HG03521 (cell line): ENCODE results near the gene FIGN.

Experiments used
- ATAC-seq: cut with Tn5 transposase; IDR thresholded peaks from one replicate; pipeline ENCODE4 v1.9.1; 2021; ENCODE audit warnings: mild to moderate bottlenecking, moderate library complexity; ENCODE audit not compliant: unreplicated experiment

FIGN gene

DNA sequence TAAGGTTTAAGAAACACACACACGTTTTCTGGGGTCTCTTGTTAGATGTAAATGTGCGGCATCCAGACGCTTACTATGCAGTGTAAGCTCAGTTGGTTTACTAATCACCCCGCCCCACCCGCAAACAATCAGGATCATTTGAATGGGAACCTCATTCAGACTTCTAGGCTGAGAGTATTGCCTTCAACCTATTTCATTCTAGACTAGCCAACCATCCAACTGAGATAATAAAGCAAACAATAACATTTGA, 1.3 kb upstream of the FIGN start:
- no peak for ATAC-seq

DNA sequence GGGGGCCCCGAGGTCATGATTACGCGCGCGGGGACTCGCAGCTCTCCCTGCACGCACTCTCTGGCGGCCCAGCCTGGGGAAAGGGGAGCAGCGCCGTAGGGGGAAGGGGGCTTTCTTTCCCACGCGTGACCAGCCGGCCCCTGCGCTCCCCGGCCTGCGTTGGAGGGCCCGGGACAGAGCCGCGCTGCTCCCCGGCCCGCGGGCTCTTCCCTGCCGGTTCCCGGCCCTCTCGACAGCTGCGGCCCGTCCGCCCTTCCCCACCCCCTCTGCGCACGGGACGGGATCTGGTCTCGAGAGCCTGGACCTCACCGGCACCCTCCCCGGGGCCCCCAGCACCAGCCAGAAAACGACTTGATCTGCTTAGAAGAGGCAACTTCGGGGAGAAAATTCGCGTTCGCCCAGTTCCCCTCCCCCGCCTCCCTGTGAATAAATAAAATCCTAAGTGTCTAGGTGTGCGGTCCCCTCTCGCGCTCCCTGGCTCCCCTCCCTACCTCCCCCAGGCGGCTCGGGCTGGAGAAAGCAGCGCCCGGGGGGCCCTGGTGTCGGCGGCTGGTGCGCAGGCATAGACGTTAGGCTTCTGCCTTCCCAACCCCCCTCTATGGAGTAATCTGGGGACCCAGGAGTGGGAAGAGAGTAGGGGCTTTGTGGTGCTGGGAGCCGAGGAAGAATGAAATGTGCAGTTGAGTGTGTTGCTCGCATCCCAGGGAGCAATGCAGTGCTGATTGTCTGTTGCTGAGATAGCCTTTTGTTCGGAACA, 803 bp upstream of the FIGN start:
- ATAC-seq: no peak

DNA sequence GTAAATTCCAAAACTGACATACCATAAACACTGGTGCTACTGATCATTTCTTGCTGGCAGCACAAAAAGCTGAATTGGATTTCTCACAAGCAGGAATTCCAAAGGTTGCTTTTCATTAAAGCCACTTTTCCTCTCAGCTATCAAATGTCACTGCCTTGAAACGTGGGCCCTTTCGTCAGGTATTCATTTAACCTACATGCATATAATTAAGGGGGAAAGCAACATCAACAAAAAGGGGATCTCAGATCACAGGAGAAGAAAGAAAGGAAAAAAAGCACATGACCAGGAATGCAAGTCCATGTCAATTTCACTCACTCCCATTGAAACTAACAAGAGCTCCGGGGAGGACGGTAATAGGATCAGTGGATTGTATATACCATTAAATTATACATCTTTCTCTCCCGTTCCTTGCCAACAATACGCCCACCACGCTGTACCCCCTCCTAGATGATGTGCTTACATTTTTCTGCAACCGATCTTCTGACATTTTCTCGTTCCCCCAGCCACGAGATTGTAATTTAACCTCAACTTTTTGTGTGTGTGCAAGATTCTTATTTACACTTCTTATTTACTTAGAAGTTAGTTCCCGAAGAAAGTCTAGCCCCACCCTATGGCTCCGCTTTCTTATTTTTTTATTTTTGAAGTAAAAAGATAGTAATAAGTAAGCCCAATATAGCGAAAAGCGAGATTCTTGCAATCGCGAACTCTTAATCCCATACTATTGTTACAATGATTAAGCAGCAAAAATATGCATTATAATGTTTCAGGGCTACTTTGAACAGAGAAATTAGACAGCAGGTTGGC, 725 bp downstream of the FIGN start:
- no peak for ATAC-seq

DNA sequence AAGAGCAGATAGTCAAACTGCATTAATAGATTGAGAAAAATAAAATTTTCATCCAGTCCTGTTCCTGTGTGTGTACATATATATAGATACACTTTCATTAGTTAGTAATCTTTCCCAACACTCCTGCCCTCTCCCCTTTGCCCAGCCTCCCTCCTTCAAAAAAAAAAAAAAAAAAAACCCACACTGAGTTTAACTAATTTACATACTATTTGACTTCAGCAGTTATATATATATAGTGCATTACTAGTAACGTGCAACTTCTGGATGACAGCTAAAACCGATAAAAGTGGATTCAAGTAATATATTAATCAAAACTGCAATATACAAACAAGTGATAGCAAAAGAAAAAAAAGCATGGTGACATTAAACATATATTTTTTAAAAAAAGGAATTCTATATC, 1.4 kb downstream of the FIGN start:
- no peak for ATAC-seq

DNA sequence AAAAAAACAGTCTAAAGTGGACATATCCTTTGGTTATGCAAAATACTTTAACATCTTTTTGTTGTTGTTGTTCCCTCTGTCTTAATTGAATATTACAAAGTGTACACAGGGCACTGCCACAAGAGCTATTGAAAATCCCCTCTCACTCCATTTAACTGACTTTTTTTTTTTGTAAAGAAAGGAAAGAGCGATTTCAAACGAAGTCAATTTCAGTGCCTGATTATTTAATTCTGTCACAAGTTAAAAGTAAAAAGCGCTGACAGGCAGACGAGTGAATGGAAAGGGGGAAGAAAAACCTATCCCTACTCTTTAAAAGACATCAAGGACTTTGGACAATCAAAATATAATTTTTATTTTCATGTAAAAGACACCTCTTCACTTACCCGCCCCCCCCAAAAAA, 1.9 kb downstream of the FIGN start:
- ATAC-seq: no peak

DNA sequence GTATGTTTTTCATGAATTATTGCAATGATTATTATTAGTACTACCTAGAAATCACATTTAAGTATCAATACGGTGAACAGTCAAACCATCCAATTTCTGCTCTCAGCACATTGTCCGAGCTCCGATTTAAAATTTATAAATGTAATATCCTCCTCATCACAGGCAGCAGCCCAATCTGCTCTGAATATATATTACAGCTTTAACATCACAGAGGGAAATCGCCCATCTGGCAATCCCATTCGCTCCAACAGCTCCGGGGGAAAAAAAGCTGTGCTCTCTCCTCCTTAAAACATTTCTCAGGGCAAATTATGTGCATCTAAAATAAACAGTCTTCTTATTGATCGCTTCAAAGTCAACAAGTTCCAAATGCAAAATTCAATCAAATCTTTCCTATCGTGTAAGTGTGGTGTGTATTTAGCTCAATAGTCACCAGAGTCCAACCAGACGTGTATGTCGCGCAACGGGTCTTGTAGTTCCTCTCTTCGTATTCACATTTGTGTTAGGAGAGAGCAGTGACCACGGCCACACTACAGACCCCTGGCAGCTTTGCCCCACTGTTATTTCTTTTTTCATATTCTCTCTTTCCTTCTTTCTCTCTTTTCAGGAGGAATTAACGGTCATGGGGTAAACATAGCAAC, 2.4 kb downstream of the FIGN start:
- no peak for ATAC-seq

DNA sequence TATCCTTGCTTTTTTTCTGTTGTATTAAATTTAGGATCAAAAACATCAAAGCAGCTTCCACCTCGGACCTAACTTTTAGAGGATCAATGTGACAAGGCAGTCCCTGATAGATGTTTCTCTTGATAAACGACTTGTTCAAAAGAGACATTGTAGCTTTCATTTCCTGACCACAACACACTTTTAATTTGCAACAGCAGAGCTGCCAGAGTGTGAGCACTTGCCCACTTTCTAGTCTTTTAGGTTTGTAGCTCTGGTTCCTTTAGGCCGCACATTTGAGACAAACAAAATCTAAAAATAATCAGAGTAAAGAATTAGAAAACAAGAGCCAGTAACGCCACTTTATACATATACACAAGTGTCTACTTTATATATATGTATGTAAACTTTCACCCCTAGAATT, 3.1 kb downstream of the FIGN start:
- no peak for ATAC-seq

DNA sequence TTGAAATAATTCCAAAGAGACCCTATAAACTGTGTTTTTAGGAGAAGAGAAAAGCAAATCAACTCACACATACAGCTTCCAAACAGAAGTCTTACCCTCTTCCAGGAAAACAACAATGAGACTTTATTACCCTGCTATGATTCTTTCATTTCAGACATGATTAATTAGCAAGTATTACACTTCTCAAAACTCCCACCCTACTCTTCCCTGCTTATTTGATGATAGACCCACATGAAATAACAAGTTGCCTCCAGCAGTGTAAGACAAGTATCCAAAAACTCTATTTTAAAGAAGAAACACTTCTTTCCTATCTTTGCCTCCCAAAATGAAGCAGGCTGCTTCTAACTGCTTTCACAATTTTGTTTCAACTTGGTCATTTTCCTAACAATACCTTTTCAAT, 4.1 kb downstream of the FIGN start:
- no peak for ATAC-seq

DNA sequence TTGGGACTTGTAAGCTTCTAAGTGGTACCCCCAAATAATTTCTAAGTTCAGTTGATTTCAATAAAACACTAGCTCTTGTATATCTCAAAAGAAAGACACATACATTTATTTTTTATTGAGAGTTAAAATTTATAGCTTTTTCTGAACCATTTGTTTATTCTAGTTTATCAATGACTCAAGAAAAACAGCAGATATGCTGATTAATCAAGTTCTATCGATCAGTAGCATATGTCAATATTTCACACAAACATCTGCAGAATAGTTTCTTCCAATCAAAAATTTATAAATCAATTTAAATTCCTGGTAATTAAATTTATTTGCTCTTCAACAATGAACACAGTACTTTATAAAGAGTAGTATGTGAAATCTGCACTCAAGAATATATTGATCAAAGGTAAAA, 5.3 kb downstream of the FIGN start:
- ATAC-seq: no peak

DNA sequence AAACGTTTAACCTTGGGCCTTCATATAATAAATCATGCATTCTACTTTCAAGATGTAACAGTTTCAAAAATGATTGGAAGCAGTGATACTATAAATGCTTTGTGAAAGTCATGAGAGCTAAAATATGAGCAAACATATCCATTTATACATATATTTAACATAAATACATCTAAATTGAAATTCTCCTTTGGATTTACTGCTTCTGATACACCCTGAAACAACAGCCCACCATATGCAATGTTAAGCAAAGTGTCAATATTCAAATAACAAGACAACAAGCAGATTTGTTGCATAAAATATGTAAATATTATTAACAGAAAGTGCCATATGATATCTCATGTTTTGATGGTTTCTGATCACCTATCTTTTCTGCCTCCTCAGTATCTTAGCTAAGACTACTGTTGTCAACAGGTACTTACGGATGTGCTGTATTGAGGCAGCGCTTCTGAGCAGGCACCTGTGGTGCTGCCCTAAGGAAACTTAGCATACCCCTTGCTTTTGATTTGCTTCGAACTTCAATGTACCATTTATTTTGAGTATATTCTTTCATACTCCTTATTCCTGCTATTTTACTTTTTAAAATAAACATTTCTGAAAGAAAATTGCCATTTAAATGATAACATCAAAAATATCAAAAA, 6.1 kb downstream of the FIGN start:
- no peak for ATAC-seq

DNA sequence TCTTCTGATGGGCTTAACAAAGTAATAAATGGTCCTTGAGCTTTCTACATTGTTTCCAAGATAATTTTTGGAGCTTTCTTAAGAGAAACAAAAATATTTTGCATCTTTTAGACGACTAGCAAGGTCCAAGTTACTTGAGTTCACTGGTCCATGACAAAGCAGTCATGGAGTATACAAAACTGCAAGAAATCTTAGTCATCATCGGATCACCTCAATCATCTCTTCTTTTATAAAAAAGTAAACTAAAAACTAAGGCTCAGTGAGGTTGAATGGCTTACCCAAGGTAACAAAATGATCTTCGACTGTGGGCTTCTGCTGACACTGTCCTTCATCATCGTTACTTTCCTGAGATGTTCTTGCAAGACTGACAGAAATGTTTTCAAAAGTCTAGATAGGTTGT, 11.9 kb downstream of the FIGN start:
- ATAC-seq: no peak

DNA sequence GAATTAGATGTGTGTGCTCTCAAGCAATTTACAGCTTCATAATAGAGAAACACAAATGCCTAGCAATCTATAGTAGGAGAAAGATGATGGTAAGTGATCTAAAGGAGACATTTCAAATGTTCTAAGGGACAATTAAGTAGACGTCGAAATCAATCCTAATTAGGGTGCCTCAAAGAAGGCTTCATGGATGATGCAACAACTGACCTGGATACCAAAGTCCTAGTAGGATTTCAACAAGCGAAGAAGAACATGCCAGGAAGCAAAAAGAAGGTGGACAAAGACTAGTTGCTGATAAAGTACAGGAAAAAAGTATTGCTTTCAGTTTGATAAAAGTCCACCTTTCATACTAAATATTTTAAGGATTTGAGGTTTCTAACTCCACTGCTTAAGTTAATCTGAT, 12.5 kb downstream of the FIGN start:
- no peak for ATAC-seq

DNA sequence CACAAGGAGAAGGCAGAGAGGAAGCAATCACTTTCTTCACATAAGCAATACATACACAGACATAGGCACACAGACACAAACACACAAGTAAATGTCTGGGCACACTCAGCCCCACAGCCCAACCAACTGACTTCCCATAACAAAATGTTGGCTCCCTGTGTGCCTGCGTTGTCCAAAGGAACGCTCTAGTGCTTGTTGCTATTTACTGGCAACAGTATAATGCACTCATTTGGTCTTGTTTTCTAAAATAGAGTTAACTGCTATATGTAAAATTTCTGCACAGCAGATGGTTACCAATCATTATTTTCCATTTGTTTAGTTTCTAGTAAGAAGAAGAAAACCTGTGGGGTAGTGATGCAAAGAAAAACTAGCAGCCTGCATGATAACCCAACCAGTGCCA, 16.5 kb downstream of the FIGN start:
- ATAC-seq: no peak

DNA sequence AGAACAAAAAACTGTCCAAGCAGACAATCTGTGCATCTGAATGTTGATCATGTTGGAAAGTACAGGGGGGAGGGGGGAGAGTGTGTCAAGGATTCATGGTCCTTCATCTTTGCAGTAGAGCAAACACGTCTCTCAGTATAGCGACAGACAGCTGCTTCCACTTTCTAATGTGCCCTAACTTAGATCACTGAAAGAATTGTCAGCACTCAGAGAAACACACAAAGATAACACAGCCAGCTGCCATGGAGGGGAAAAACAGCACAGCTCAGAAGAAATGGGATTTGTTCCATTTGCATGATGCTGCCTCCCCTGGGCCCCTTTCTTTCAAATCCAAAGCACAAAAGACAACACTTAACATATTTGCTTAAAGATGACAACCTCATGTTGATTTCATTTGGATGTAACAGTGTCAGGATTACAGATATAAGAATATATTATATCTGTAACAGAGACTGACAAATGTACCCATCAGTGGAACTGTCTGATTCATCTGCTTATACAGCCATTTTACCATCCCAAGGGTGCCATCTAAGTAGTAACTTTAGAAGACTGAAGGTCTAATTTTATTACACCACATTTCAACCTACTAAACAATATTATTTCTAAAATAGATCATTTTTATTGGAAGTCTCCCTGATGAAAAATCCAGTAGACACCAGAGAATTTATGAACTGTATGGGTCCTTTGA, 17.7 kb downstream of the FIGN start:
- ATAC-seq: no peak

DNA sequence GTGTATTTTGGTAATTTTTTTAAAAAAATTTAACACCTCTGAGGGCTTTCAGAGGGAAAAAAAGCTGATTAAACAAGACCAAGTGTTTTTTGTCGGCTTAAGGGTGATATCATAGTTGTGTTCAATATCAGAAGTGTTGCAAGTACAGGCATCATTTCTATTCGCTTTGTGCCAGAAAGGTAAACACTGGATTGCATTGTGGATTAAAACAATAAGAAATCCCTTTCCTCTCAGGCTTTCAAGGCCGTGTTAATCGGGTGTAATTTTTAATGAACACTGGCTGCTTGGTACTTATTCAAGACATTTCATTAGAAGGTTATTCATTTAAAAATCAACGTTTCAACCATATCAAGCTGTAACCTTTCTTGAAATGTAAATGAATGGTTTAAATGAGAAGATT, 18.3 kb downstream of the FIGN start:
- no peak for ATAC-seq

DNA sequence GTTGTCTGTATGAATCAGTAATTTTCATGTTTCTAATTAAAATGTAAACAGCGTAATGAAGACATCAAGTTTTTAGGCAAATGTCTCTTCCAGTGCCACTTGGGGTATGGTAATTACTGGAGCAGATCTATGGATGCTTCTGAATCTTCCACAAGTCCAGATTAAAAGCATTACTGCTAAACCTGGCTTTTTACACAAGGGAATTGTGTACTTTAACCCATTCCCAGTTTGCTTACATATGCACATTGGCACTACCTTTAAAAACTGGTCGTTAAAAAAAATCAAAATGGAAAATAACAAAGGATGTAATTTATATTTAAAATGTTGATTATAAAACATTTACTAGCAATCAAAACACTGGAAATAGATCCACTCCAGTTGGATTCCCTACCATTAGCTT, 19.7 kb downstream of the FIGN start:
- ATAC-seq: no peak

DNA sequence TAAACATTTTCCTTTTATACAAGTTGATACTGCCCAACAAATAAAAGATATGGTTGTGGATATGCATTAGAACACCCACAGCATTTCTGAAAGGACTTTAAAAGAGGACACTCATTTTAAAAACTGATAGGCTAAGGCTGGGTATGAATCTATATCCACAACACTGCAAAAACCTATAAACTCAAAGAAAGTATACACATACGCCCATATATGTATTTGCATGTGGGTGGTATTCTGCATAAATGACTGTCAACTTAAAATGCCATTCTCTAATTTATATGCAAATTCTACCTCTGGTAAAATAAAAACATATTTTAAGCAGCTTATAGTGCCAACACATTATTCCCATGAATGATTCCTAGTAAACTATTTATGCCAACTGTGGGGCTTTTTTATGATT, 20.1 kb downstream of the FIGN start:
- no peak for ATAC-seq

DNA sequence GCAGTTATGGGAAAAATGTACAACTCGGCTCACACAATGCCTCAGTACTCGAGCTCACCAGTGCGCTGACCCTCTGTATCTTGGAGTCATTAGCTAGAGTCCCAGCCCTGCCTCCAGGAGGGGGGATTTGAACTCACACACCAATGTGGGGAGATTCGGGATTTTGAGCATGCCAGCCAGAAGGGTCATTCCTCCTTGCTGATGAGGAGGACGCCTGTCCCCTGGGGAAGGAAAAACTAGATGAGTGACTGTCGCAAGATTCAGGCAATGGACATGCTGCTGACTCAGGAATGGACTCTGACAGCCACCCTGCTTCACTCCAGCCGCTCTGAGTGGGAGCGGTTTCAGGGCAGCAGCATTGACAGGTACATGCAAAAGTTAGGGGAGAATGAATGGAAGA, 20.6 kb downstream of the FIGN start:
- no peak for ATAC-seq

DNA sequence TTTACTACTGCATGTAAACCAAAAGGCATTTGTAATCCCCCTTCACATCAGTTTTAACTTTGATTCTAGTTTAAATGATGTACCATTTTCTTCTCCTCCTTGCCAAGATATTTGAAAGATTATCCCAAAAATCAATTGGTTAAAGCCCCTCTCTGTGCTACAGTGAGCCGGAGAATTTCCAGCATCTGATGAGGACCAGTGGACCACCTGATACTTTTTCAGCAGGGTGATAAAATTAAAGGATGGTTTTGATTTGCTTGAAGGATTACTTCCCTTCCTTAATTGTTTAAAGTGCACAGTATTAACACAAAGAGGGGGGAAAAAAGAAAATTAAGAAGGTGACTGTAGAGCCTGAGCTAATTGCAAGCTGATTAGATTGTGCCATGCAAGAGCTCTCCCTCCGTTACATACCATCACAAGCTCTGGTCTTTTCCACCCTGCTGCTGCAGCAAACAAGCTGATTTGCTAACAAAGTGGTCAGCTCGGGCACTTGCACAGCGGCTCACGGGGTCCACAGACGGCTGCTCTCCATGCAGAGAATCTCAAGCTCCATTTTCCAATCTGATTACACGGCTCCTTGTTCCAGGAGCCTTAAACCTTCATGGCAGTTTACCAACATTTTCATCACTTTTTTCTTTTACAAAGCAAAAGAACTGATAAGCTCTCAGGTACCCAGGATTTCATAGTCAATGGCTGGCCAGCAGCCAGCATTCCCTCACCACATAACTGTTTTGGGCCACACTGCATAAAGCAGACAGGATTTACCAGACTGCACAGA, 22.1 kb downstream of the FIGN start:
- no peak for ATAC-seq

DNA sequence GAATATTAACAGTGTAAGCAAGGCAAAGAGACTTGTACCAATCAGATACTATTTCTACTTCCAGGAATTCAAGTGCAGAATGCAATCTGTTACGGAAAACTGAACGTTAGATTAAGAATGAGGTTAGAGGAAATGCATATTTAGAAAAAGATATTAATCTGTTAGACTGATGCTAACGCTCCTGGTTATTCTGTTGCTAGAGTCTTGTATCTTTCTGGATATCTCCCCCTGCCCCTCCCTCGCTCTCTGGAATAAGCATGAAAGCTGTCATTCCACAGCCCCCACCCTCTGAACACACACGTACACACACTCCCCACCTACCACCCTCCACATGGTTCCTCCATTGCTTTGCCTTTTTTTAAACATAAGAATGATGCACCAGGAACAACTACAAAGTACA, 24.1 kb downstream of the FIGN start:
- no peak for ATAC-seq

DNA sequence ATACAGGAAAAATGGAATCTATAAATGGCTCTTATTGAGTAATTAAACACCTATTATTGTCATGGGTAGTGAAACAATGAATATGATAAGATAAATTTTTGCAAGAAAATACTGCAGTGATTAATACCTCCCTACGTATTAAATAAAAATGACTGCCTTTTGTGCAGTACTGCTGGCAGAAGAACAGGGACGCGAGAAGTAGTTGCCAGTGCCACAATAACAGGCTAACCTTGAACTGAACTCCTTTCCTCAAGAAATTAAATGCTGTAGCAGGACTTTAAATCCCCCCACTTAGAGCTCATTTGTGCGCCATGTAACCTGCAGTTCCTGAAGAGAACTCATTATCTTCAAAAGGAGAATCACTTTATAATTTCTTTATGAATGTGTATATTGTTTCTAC, 24.6 kb downstream of the FIGN start:
- ATAC-seq: no peak
